ENCODE results near the gene THG1L.

THG1L gene

GRCh38 chr5:157761690-157762621, 30.7 kb downstream of the THG1L start:
- peak; percentile 23 for DNase-seq

- no peak for DNase-seq
These were observed 33.3 kb downstream of the THG1L start for GRCh38 chr5:157764531-157764930.

- DNase-seq = no peak
These were observed 35.2 kb downstream of the THG1L start for GRCh38 chr5:157766442-157766841.

GRCh38 chr5:157766902-157767301, 35.7 kb downstream of the THG1L start:
- DNase-seq = no peak

GRCh38 chr5:157767689-157768088, 36.5 kb downstream of the THG1L start:
- no peak for DNase-seq

- DNase-seq = no peak
These were observed 39.4 kb downstream of the THG1L start for GRCh38 chr5:157770665-157771064.

- no peak for DNase-seq
These were observed 40.9 kb downstream of the THG1L start for GRCh38 chr5:157772127-157772526.

GRCh38 chr5:157778121-157778805, 47.0 kb downstream of the THG1L start:
- no peak for DNase-seq

GRCh38 chr5:157779221-157779620, 48.0 kb downstream of the THG1L start:
- DNase-seq = no peak

GRCh38 chr5:157785801-157786200, 54.6 kb downstream of the THG1L start:
- no peak for DNase-seq
